Osteocyte (in vitro differentiated cells): ENCODE results near the gene ASB2. TPM values are rescaled to one million over a fixed set of nuclear protein-coding genes. Genes with fewer than 3 reads are reported as not detected.

Source experiments
- DNase-seq: peaks from one replicate; pipeline ENCODE4 v3.0.0; 2021; ENCODE audit warnings: mixed read lengths; ENCODE audit not compliant: unreplicated experiment; ENCODE audit errors: extremely low spot score
- H3K27ac Mint-ChIP-seq: one replicate; pipeline ENCODE4 v1.8.0; 2021; ENCODE audit warnings: mild to moderate bottlenecking, mixed read lengths; ENCODE audit not compliant: unreplicated experiment
- H3K27me3 Mint-ChIP-seq: one replicate; pipeline ENCODE4 v1.8.0; 2021; ENCODE audit warnings: mixed read lengths; ENCODE audit not compliant: unreplicated experiment
- H3K36me3 Mint-ChIP-seq: one replicate; pipeline ENCODE4 v1.8.0; 2021; ENCODE audit warnings: mixed read lengths; ENCODE audit not compliant: unreplicated experiment
- H3K4me1 Mint-ChIP-seq: one replicate; pipeline ENCODE4 v1.8.0; 2021; ENCODE audit warnings: mixed read lengths; ENCODE audit not compliant: unreplicated experiment
- H3K4me3 Mint-ChIP-seq: one replicate; pipeline ENCODE4 v1.8.0; 2021; ENCODE audit warnings: mild to moderate bottlenecking, moderate library complexity, mixed read lengths; ENCODE audit not compliant: unreplicated experiment
- H3K9me3 Mint-ChIP-seq: one replicate; pipeline ENCODE4 v1.8.0; 2021; ENCODE audit warnings: mixed read lengths; ENCODE audit not compliant: unreplicated experiment
- CTCF ChIP-seq: fragments of 200-600 bp; sonication (generic); IDR thresholded peaks from 2 replicates; pipeline ENCODE4 v1.5.0; 2021; ENCODE audit warnings: antibody characterized with exemption, mild to moderate bottlenecking, moderate library complexity
- total RNA-seq: library from RNA; stranded (reverse); gene quantifications from 2 replicates; pipeline ENCODE4 v1.2.1, GENCODE V29; 2021

Gene ASB2
- total RNA-seq, 1 donor from 2014 or later = 0.38 TPM

DNA sequence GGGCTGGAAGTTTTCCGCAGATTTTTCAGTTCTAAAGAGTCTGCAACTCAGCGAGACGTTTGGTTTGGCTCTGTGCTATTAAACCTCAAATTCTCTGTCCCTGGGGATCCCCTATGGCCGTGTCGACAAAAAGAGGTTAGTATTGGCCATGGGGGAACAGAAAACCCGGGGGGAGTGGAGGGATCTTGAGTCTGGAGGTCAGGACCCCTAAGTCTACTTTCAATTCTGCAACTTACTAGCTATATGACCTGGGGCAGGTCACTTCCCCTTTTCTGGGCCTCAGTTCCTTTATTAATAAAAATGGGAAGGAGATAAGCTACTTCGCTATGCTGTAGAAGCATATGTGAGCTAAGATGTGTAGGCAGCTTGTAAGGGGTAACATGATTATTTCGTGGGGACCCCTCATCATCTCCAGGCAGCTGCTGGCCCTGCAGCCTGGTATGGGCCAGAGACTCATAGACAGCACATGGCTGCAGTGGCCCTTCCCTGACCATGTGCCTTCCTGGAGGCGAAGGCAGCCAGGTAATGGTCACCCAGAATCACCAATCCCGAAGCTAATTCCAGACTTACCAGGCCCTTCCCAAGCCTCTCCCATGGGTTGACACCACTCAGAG is 8.6 kb downstream of the ASB2 start:
- Mint-ChIP-seq H3K4me1 (peaks cover 24% of the 10 kb centered on the region), H3K27ac (no peak overlapping the region), H3K36me3 (no peaks in the 10 kb centered on the region), H3K9me3 (peaks cover 5% of the 10 kb centered on the region), H3K4me3 (no peak overlapping the region), H3K27me3 (peaks cover 12% of the 10 kb centered on the region)
- no peak for DNase-seq
- TF ChIP-seq CTCF = no peak

DNA sequence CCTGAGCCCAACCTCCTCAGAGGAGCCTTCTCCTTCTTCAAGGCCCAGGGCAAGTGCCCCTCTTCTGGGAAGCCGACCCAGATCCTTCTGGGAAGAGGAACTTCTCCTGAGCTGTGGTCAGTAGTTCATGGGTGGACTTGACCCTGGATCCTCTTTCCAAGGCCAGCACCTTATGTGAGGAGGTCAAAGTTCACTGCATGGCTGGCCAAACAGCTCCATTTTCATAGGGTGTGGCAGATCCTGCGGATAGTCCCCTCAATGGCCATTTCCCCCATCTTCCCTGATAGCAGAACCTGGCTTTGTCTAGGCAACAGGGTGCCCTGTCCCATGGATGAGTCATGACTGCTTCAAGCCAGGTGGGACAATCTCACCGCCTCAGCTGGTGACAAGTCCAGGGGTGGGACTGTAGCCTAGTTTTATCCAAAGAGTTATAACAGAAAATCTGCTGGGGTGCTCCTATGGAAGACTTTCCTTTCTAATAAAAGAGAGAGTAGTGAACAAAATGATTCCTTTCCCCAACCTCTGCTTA is 10.4 kb downstream of the ASB2 start:
- H3K9me3 Mint-ChIP-seq = peaks cover 5% of the 10 kb centered on the region
- DNase-seq = no peak
- peaks cover 8% of the 10 kb centered on the region for H3K27me3 Mint-ChIP-seq
- no peak overlapping the region for H3K27ac Mint-ChIP-seq
- TF ChIP-seq CTCF = no peak
- H3K4me1 Mint-ChIP-seq = peaks cover 26% of the 10 kb centered on the region
- H3K36me3 Mint-ChIP-seq = no peaks in the 10 kb centered on the region
- no peak overlapping the region for H3K4me3 Mint-ChIP-seq

DNA sequence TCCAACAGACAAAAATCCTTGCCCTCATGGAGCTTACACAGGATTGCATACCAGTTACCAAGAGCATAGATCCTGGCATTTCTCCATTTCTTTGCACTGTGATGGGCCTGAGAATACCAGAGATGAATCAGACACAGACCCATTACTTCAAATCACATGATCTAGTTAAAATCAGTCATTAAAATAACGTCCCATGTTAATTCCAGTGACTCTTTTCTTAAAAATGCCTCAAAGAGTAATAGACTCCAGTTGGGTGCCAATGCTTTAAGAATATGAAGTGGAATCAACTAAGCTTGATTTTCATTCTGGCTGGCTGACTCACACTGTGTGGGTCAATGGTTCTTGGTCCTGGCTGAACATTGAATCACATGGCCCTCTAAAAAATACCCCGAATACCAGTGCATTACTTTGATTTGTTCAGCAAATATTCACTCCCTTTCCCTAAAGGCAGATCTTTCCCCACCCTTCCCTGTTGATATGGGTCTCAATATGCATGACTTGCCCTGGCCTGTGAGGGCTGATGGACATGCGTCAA is 11.0 kb downstream of the ASB2 start:
- Mint-ChIP-seq H3K27me3 (peaks cover 8% of the 10 kb centered on the region), H3K4me3 (no peak overlapping the region), H3K27ac (no peak overlapping the region), H3K36me3 (no peaks in the 10 kb centered on the region), H3K9me3 (peaks cover 5% of the 10 kb centered on the region), H3K4me1 (peaks cover 26% of the 10 kb centered on the region)
- DNase-seq = no peak
- TF ChIP-seq CTCF = no peak

GRCh38 chr14:93964820-93965286 is 11.5 kb downstream of the ASB2 start:
- Mint-ChIP-seq H3K4me1 (peaks cover 26% of the 10 kb centered on the region), H3K27ac (no peak overlapping the region), H3K4me3 (no peak overlapping the region)

More at GRCh38 chr14:93964820-93965286, 11.5 kb downstream of the ASB2 start:
- no peak for DNase-seq
- Mint-ChIP-seq H3K36me3 (no peaks in the 10 kb centered on the region), H3K9me3 (peaks cover 5% of the 10 kb centered on the region), H3K27me3 (peaks cover 8% of the 10 kb centered on the region)
- TF ChIP-seq CTCF = no peak
